Liver (tissue), 3 donors: ENCODE data around the gene FYB1.

Experiments
- JUND ChIP-seq, 2 donors: IDR thresholded peaks; 2 replicates each; pipeline ENCODE4 v1.6.1; 2016; ENCODE audit warnings: antibody characterized with exemption in 2 of 2
- RAD21 ChIP-seq, 2 donors: IDR thresholded peaks; 2 replicates each; pipeline ENCODE4 v1.6.1; 2016; ENCODE audit warnings: antibody characterized with exemption in 2 of 2, mild to moderate bottlenecking in 2 of 2
- SP1 ChIP-seq: IDR thresholded peaks from 2 replicates; pipeline ENCODE4 v1.6.1; 2018; ENCODE audit warnings: antibody characterized with exemption, mild to moderate bottlenecking
- YY1 ChIP-seq: IDR thresholded peaks from 2 replicates; pipeline ENCODE4 v1.6.1; 2016; ENCODE audit warnings: antibody characterized with exemption, mild to moderate bottlenecking
- TF ChIP-seq, protein P1 (sequence below): fragments of 150-350 bp; IDR thresholded peaks from 2 replicates; pipeline ENCODE4 v1.5.1; 2017; ENCODE audit warnings: improper control_type of control experiment, low read depth, low read length; ENCODE audit not compliant: missing input control
- TF ChIP-seq, protein P2 (sequence below): IDR thresholded peaks from 2 replicates; pipeline ENCODE4 v1.6.1; 2016; ENCODE audit warnings: antibody characterized with exemption
- donor health status: healthy.
- donor health status: healthy.

DNA sequence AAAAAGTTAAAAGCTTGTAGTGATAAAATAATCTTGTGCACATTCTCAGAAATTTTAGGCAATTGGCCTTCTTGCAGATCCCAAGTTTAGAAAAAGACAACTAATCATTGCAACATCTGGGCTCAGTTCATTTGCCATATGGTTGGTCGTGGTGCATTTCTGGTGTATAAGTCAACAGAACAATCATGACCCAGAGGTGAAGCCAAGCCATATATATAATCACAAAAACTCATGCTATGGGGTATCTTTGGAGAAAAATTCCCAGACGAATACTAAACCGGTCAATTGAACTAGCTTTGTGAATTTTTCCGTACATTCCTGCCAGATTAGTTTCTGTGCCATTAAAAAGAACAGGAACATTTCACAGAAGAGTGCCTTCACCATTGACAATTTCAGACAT is 50.3 kb downstream of the FYB1 start:
- TF ChIP-seq, protein P1, sequence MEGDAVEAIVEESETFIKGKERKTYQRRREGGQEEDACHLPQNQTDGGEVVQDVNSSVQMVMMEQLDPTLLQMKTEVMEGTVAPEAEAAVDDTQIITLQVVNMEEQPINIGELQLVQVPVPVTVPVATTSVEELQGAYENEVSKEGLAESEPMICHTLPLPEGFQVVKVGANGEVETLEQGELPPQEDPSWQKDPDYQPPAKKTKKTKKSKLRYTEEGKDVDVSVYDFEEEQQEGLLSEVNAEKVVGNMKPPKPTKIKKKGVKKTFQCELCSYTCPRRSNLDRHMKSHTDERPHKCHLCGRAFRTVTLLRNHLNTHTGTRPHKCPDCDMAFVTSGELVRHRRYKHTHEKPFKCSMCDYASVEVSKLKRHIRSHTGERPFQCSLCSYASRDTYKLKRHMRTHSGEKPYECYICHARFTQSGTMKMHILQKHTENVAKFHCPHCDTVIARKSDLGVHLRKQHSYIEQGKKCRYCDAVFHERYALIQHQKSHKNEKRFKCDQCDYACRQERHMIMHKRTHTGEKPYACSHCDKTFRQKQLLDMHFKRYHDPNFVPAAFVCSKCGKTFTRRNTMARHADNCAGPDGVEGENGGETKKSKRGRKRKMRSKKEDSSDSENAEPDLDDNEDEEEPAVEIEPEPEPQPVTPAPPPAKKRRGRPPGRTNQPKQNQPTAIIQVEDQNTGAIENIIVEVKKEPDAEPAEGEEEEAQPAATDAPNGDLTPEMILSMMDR: no peak
- TF ChIP-seq, protein P2, sequence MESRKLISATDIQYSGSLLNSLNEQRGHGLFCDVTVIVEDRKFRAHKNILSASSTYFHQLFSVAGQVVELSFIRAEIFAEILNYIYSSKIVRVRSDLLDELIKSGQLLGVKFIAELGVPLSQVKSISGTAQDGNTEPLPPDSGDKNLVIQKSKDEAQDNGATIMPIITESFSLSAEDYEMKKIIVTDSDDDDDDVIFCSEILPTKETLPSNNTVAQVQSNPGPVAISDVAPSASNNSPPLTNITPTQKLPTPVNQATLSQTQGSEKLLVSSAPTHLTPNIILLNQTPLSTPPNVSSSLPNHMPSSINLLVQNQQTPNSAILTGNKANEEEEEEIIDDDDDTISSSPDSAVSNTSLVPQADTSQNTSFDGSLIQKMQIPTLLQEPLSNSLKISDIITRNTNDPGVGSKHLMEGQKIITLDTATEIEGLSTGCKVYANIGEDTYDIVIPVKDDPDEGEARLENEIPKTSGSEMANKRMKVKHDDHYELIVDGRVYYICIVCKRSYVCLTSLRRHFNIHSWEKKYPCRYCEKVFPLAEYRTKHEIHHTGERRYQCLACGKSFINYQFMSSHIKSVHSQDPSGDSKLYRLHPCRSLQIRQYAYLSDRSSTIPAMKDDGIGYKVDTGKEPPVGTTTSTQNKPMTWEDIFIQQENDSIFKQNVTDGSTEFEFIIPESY: no peak
- TF ChIP-seq JUND (IDR thresholded peaks at IDR 0.05): no peak
- TF ChIP-seq SP1: no peak
- TF ChIP-seq YY1: no peak
- no peak for TF ChIP-seq RAD21 (IDR thresholded peaks at IDR 0.05)
